ENCODE results near the gene SLC16A12.

The SLC16A12 gene

GRCh38 chr10:89426230-89426868, 109.0 kb downstream of the SLC16A12 start:
- in situ Hi-C loops (cut with HindIII; ENCODE audit: low sequenced_read_pairs): no loop called here
- no peak overlapping the region for H3K4me3 ChIP-seq (ENCODE audit: low read depth, low read length)
- DNase-seq (ENCODE audit: low read depth): peak; percentile 64
- TF ChIP-seq, protein P1, sequence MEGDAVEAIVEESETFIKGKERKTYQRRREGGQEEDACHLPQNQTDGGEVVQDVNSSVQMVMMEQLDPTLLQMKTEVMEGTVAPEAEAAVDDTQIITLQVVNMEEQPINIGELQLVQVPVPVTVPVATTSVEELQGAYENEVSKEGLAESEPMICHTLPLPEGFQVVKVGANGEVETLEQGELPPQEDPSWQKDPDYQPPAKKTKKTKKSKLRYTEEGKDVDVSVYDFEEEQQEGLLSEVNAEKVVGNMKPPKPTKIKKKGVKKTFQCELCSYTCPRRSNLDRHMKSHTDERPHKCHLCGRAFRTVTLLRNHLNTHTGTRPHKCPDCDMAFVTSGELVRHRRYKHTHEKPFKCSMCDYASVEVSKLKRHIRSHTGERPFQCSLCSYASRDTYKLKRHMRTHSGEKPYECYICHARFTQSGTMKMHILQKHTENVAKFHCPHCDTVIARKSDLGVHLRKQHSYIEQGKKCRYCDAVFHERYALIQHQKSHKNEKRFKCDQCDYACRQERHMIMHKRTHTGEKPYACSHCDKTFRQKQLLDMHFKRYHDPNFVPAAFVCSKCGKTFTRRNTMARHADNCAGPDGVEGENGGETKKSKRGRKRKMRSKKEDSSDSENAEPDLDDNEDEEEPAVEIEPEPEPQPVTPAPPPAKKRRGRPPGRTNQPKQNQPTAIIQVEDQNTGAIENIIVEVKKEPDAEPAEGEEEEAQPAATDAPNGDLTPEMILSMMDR (IDR thresholded peaks at IDR 0.05; ENCODE audit: low read depth, low read length, missing control alignments): peak; percentile 68

GRCh38 chr10:89425000-89425399, 110.4 kb downstream of the SLC16A12 start:
- no peak for DNase-seq (ENCODE audit: low read depth)
- no peak overlapping the region for H3K4me3 ChIP-seq (ENCODE audit: low read depth, low read length)
- in situ Hi-C loops (cut with HindIII; ENCODE audit: low sequenced_read_pairs): loop anchor here (25.0 kb wide), 1 partner anchor 1162 kb away; no protein-coding TSS in a partner anchor
- TF ChIP-seq, protein P1 (IDR thresholded peaks at IDR 0.05; ENCODE audit: low read depth, low read length, missing control alignments): no peak

GRCh38 chr10:89421018-89421476, 114.3 kb downstream of the SLC16A12 start:
- H3K4me3 ChIP-seq (ENCODE audit: low read depth, low read length): no peak overlapping the region
- no peak for DNase-seq (ENCODE audit: low read depth)
- in situ Hi-C loops (cut with HindIII; ENCODE audit: low sequenced_read_pairs): loop anchor here (25.0 kb wide), 1 partner anchor 1166 kb away; no protein-coding TSS in a partner anchor
- TF ChIP-seq, protein P1 (IDR thresholded peaks at IDR 0.05; ENCODE audit: low read depth, low read length, missing control alignments): no peak

GRCh38 chr10:89419548-89419947, 115.8 kb downstream of the SLC16A12 start:
- no peak overlapping the region for H3K4me3 ChIP-seq (ENCODE audit: low read depth, low read length)
- in situ Hi-C loops (cut with HindIII; ENCODE audit: low sequenced_read_pairs): loop anchor here (25.0 kb wide), 1 partner anchor 1168 kb away; no protein-coding TSS in a partner anchor
- TF ChIP-seq, protein P1 (IDR thresholded peaks at IDR 0.05; ENCODE audit: low read depth, low read length, missing control alignments): peak; percentile 57
- no peak for DNase-seq (ENCODE audit: low read depth)

GRCh38 chr10:89416465-89416864, 118.9 kb downstream of the SLC16A12 start:
- in situ Hi-C loops (cut with HindIII; ENCODE audit: low sequenced_read_pairs): loop anchor here (25.0 kb wide), 1 partner anchor 1171 kb away; no protein-coding TSS in a partner anchor
- TF ChIP-seq, protein P1 (IDR thresholded peaks at IDR 0.05; ENCODE audit: low read depth, low read length, missing control alignments): no peak
- no peak overlapping the region for H3K4me3 ChIP-seq (ENCODE audit: low read depth, low read length)
- DNase-seq (ENCODE audit: low read depth): no peak

- TF ChIP-seq, protein P1 (IDR thresholded peaks at IDR 0.05; ENCODE audit: low read depth, low read length, missing control alignments): no peak
- in situ Hi-C loops (cut with HindIII; ENCODE audit: low sequenced_read_pairs): loop anchor here (25.0 kb wide), 1 partner anchor 1172 kb away; no protein-coding TSS in a partner anchor
- H3K4me3 ChIP-seq (ENCODE audit: low read depth, low read length): peak overlapping the region; percentile 80
- DNase-seq (ENCODE audit: low read depth): no peak
Measured at GRCh38 chr10:89414879-89415821, 120.2 kb downstream of the SLC16A12 start.

Data from astrocyte of the cerebellum (primary cell).